ENCODE data around the gene TIE1.

GRCh38 chr1:43358746-43359693, 58.2 kb downstream of the TIE1 start, which contains the start of gene CDC20:
- TF ChIP-seq, protein P1, sequence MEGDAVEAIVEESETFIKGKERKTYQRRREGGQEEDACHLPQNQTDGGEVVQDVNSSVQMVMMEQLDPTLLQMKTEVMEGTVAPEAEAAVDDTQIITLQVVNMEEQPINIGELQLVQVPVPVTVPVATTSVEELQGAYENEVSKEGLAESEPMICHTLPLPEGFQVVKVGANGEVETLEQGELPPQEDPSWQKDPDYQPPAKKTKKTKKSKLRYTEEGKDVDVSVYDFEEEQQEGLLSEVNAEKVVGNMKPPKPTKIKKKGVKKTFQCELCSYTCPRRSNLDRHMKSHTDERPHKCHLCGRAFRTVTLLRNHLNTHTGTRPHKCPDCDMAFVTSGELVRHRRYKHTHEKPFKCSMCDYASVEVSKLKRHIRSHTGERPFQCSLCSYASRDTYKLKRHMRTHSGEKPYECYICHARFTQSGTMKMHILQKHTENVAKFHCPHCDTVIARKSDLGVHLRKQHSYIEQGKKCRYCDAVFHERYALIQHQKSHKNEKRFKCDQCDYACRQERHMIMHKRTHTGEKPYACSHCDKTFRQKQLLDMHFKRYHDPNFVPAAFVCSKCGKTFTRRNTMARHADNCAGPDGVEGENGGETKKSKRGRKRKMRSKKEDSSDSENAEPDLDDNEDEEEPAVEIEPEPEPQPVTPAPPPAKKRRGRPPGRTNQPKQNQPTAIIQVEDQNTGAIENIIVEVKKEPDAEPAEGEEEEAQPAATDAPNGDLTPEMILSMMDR (IDR thresholded peaks at IDR 0.05): no peak
- no peak for TF ChIP-seq POLR2A (IDR thresholded peaks at IDR 0.05)
